GM13977 (cell line): ENCODE measurements around the gene ST14.
A peak's percentile ranks its signal among the peaks of the same experiment; 100 is the strongest.

Source experiments
- DNase-seq: peaks from one replicate; pipeline ENCODE4 v3.0.0; 2012; ENCODE audit warnings: low spot score
- in situ Hi-C: fragments of 300-500 bp; cut with MboI; formaldehyde crosslinking; loops from one replicate; pipeline ENCODE4 v1.12.0; 2022; ENCODE audit warnings: low sequenced_read_pairs, low pct_unique_long_range_greater_than_20kb, mixed read lengths, inconsistent platforms; ENCODE audit not compliant: unreplicated experiment
- TF ChIP-seq, protein P1 (sequence below): IDR thresholded peaks from 2 replicates; pipeline ENCODE4 v1.5.1; 2012; ENCODE audit warnings: mild to moderate bottlenecking, control low read depth; ENCODE audit not compliant: insufficient read depth; ENCODE audit errors: extremely low read depth, missing control alignments

ST14 gene

GRCh38 chr11:130151196-130151595, 8.4 kb upstream of the ST14 start:
- TF ChIP-seq, protein P1, sequence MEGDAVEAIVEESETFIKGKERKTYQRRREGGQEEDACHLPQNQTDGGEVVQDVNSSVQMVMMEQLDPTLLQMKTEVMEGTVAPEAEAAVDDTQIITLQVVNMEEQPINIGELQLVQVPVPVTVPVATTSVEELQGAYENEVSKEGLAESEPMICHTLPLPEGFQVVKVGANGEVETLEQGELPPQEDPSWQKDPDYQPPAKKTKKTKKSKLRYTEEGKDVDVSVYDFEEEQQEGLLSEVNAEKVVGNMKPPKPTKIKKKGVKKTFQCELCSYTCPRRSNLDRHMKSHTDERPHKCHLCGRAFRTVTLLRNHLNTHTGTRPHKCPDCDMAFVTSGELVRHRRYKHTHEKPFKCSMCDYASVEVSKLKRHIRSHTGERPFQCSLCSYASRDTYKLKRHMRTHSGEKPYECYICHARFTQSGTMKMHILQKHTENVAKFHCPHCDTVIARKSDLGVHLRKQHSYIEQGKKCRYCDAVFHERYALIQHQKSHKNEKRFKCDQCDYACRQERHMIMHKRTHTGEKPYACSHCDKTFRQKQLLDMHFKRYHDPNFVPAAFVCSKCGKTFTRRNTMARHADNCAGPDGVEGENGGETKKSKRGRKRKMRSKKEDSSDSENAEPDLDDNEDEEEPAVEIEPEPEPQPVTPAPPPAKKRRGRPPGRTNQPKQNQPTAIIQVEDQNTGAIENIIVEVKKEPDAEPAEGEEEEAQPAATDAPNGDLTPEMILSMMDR, result no peak
- DNase-seq, result peak; percentile 50
- in situ Hi-C loops, result no loop called here

GRCh38 chr11:130156108-130157022, 3.2 kb upstream of the ST14 start:
- in situ Hi-C loops, result no loop called here
- no peak for DNase-seq
- TF ChIP-seq, protein P1, result no peak

GRCh38 chr11:130157101-130157500, 2.5 kb upstream of the ST14 start:
- in situ Hi-C loops, result no loop called here
- no peak for DNase-seq
- TF ChIP-seq, protein P1, result no peak

- TF ChIP-seq, protein P1, result no peak
- DNase-seq, result no peak
- in situ Hi-C loops, result no loop called here
Observed at GRCh38 chr11:130157840-130158239, 1.7 kb upstream of the ST14 start.

DNA sequence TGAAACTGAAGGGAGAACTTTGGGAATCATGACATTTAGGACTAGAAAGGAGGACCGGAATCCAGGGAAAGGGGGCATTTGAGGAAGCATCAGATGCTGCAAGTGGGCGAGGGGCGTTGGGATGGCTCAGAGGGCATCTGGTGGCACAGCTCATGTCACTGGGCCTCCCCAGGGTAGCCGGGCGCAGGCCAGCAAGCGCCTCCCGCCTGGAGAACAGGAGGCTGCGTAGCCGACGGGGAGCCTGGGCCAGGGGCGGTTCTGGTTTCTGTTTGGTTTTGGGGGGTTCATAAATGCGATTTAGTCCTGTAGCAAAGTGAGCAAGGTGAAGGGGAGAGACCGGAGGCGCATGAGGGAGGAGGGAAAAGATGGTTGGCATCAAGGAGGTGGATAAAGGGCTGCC, 443 bp upstream of the ST14 start:
- in situ Hi-C loops, result no loop called here
- no peak for DNase-seq
- TF ChIP-seq, protein P1, result no peak

DNA sequence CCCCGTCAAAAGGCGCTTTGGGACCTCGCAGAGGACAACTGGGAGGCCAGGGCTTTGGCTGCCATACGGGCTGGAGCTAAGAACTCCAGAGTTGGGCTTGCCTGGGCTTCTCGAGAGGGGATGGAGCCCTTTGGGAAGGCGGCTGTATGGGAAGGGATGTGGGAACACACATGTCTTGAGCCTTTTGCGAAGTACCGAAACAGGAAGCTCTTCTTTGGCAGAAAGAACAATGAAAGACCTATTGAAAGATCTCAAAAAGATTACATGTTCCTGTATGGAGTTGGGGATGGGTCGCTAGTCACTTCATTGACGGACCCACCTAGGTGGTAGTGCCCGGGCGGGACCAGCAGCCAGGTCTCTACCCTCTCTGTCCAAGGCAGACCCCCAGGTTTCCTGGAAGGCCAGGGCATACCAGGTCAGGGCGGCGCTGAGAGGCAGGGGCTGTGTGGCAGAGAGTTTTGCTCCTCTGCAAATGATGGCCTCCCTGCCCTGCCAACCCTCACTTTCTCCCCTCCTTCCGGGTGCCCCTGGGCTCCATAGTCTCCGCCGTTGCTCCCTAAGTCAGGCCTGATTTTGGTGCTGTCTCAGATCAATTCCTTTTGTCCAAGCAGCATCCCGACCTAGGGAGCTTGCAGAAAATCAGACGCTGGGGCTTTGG, 1.0 kb downstream of the ST14 start:
- in situ Hi-C loops, result no loop called here
- TF ChIP-seq, protein P1, result no peak
- no peak for DNase-seq
